Measurements from ENCODE around the gene GLI2. TPM values are rescaled to one million over a fixed set of nuclear protein-coding genes. Genes with fewer than 3 reads are reported as not detected.

The GLI2 gene
- total and polyA plus RNA-seq, 2 experiments from 2014 or later, result 53.6 to 57.0 TPM

DNA sequence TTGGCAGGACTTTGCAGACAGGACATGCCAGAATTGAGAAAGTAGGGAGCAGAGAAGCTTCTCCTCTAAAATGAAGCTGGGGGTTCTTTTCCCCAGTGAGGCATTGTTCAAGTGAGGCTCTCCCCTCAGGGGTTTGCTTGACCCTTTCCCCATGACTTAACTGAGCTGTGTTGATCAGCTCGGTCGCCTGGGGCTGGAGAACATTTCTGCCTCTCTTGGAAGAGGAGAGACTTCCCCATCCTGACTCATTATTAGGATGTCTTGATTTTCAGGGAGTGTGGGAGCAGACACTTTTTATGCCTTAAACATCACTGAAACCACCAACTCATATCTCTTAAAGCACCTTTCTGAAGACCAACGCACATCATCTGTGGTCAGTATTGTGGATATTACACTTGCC lies 27.9 kb upstream of the GLI2 start:
- Histone ChIP-seq H3K4me3 (no peak overlapping the region), H3K9me2 (ENCODE audit: insufficient read depth) (0 out of 2 replicates have a peak, but pooled peaks cover 5% of the 10 kb centered on the region), H3K4me1 (ENCODE audit: insufficient read depth) (peaks cover 65% of the 10 kb centered on the region), H3K36me3 (ENCODE audit: insufficient read depth) (no peaks in the 10 kb centered on the region), H3K27ac (ENCODE audit: low read depth) (no peak overlapping the region), H4K20me1 (replicated peaks; ENCODE audit: insufficient read depth) (no peaks in the 10 kb centered on the region), H3K79me2 (replicated peaks; ENCODE audit: insufficient read depth) (no peaks in the 10 kb centered on the region), H2AFZ (no peak overlapping the region), H3K4me2 (peak overlapping the region; percentile 32; the same call in 1 of the 2 replicates), H3F3A (replicated peaks; ENCODE audit: low read depth) (peaks cover 31% of the 10 kb centered on the region), H3K27me3 (ENCODE audit: insufficient read depth) (peaks cover 22% of the 10 kb centered on the region; the same call in 1 of the 2 replicates)
- TF ChIP-seq STAT1 (IDR thresholded peaks at IDR 0.05; ENCODE audit: unreplicated experiment), result no peak
- TF ChIP-seq NANOG (IDR thresholded peaks at IDR 0.05; ENCODE audit: borderline replicate concordance), result no peak
- TF ChIP-seq, protein P1, sequence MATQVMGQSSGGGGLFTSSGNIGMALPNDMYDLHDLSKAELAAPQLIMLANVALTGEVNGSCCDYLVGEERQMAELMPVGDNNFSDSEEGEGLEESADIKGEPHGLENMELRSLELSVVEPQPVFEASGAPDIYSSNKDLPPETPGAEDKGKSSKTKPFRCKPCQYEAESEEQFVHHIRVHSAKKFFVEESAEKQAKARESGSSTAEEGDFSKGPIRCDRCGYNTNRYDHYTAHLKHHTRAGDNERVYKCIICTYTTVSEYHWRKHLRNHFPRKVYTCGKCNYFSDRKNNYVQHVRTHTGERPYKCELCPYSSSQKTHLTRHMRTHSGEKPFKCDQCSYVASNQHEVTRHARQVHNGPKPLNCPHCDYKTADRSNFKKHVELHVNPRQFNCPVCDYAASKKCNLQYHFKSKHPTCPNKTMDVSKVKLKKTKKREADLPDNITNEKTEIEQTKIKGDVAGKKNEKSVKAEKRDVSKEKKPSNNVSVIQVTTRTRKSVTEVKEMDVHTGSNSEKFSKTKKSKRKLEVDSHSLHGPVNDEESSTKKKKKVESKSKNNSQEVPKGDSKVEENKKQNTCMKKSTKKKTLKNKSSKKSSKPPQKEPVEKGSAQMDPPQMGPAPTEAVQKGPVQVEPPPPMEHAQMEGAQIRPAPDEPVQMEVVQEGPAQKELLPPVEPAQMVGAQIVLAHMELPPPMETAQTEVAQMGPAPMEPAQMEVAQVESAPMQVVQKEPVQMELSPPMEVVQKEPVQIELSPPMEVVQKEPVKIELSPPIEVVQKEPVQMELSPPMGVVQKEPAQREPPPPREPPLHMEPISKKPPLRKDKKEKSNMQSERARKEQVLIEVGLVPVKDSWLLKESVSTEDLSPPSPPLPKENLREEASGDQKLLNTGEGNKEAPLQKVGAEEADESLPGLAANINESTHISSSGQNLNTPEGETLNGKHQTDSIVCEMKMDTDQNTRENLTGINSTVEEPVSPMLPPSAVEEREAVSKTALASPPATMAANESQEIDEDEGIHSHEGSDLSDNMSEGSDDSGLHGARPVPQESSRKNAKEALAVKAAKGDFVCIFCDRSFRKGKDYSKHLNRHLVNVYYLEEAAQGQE (IDR thresholded peaks at IDR 0.05; ENCODE audit: unreplicated experiment), result no peak
- no peak for TF ChIP-seq JUNB (IDR thresholded peaks at IDR 0.05; ENCODE audit: unreplicated experiment)
- no peak for TF ChIP-seq EZH2phosphoT487 (IDR thresholded peaks at IDR 0.05; ENCODE audit: unreplicated experiment)
- TF ChIP-seq, protein P2, sequence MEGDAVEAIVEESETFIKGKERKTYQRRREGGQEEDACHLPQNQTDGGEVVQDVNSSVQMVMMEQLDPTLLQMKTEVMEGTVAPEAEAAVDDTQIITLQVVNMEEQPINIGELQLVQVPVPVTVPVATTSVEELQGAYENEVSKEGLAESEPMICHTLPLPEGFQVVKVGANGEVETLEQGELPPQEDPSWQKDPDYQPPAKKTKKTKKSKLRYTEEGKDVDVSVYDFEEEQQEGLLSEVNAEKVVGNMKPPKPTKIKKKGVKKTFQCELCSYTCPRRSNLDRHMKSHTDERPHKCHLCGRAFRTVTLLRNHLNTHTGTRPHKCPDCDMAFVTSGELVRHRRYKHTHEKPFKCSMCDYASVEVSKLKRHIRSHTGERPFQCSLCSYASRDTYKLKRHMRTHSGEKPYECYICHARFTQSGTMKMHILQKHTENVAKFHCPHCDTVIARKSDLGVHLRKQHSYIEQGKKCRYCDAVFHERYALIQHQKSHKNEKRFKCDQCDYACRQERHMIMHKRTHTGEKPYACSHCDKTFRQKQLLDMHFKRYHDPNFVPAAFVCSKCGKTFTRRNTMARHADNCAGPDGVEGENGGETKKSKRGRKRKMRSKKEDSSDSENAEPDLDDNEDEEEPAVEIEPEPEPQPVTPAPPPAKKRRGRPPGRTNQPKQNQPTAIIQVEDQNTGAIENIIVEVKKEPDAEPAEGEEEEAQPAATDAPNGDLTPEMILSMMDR (conservative IDR thresholded peaks at IDR 0.05; ENCODE audit: low read depth in 2 of 2), result no peak
- TF ChIP-seq ZNF331 (CRISPR knock-in tag; IDR thresholded peaks at IDR 0.05; ENCODE audit: low read depth), result no peak
- TF ChIP-seq EZH2 (IDR thresholded peaks at IDR 0.05; ENCODE audit: low read depth, unreplicated experiment), result no peak
- no peak for TF ChIP-seq POLR2AphosphoS5 (IDR thresholded peaks at IDR 0.05; ENCODE audit: low read depth)
- no peak for TF ChIP-seq CREB1 (CRISPR knock-in tag; IDR thresholded peaks at IDR 0.05; ENCODE audit: low read depth)
- TF ChIP-seq, protein P3, sequence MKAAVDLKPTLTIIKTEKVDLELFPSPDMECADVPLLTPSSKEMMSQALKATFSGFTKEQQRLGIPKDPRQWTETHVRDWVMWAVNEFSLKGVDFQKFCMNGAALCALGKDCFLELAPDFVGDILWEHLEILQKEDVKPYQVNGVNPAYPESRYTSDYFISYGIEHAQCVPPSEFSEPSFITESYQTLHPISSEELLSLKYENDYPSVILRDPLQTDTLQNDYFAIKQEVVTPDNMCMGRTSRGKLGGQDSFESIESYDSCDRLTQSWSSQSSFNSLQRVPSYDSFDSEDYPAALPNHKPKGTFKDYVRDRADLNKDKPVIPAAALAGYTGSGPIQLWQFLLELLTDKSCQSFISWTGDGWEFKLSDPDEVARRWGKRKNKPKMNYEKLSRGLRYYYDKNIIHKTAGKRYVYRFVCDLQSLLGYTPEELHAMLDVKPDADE (IDR thresholded peaks at IDR 0.05), result no peak
- no peak for DNase-seq (ENCODE audit: low spot score)
- Mint-ChIP-seq H3K4me1 (peaks cover 74% of the 10 kb centered on the region), H3K9me3 (no peaks in the 10 kb centered on the region), H3K4me3 (no peak overlapping the region), H3K27me3 (ENCODE audit: insufficient read depth, low read depth, poor library complexity) (peaks cover 37% of the 10 kb centered on the region), H3K36me3 (ENCODE audit: low read depth) (no peaks in the 10 kb centered on the region), H3K27ac (no peak overlapping the region)
- ATAC-seq, result no peak
